HCEC 1CT (cell line): ENCODE data around the gene C15orf61.

Experiments
- DNase-seq: peaks from one replicate; pipeline ENCODE4 v3.0.0-alpha.2; 2017

Gene C15orf61

GRCh38 chr15:67515090-67515489 is 5.8 kb upstream of the C15orf61 start:
- DNase-seq = no peak

- no peak for DNase-seq
These were observed 5.4 kb upstream of the C15orf61 start for GRCh38 chr15:67515557-67515956.

GRCh38 chr15:67520321-67521028 is 456 bp upstream of the C15orf61 start:
- DNase-seq = no peak

- DNase-seq = peak; percentile 30
These were observed 1.0 kb downstream of the C15orf61 start for GRCh38 chr15:67521783-67522568.

GRCh38 chr15:67523330-67523729 is 2.4 kb downstream of the C15orf61 start:
- DNase-seq = no peak

GRCh38 chr15:67524235-67524634 is 3.3 kb downstream of the C15orf61 start:
- DNase-seq = no peak

GRCh38 chr15:67528513-67528912 is 7.6 kb downstream of the C15orf61 start:
- no peak for DNase-seq

GRCh38 chr15:67531379-67531914 is 10.5 kb downstream of the C15orf61 start:
- peak; percentile 82 for DNase-seq

GRCh38 chr15:67533873-67534272 is 12.9 kb downstream of the C15orf61 start:
- DNase-seq = no peak

- DNase-seq = no peak
These were observed 13.4 kb downstream of the C15orf61 start for GRCh38 chr15:67534360-67534759.

- no peak for DNase-seq
These were observed 16.8 kb downstream of the C15orf61 start for GRCh38 chr15:67537771-67538170.

- peak; percentile 59 for DNase-seq
These were observed 21.8 kb downstream of the C15orf61 start, which contains the start of gene MAP2K5 for GRCh38 chr15:67542420-67543347. MAP2K5 (plus strand) TSS chr15:67542703; CDS start chr15:67543336, 633 bp downstream.

GRCh38 chr15:67543348-67543718 is 22.4 kb downstream of the C15orf61 start:
- DNase-seq = no peak

GRCh38 chr15:67544475-67544874 is 23.5 kb downstream of the C15orf61 start:
- DNase-seq = no peak

- DNase-seq = no peak
These were observed 24.9 kb downstream of the C15orf61 start for GRCh38 chr15:67545864-67546263.

- no peak for DNase-seq
These were observed 26.1 kb downstream of the C15orf61 start for GRCh38 chr15:67547064-67547463.

- DNase-seq = no peak
These were observed 26.9 kb downstream of the C15orf61 start for GRCh38 chr15:67547836-67548235.

- peak; percentile 34 for DNase-seq
These were observed 27.4 kb downstream of the C15orf61 start for GRCh38 chr15:67548236-67548852.

GRCh38 chr15:67548862-67549651 is 28.1 kb downstream of the C15orf61 start:
- DNase-seq = no peak

GRCh38 chr15:67549736-67550135 is 28.8 kb downstream of the C15orf61 start:
- no peak for DNase-seq

GRCh38 chr15:67550522-67550921 is 29.6 kb downstream of the C15orf61 start:
- DNase-seq = no peak
